NCI-H2081 (cell line): ENCODE data around the gene RIMS3.
"Not testable (repeated sequence)": the region's sequence is repeated elsewhere in the genome, so short reads cannot be mapped to it uniquely, and the experiment has no call there.

Experiments
- DNase-seq, 2 experiments: peaks; one replicate each; lab custom pipeline; 2025; lab: John Stamatoyannopoulos, UW

Gene RIMS3

GRCh38 chr1:40593449-40594186 is 71.9 kb downstream of the RIMS3 start:
- no peak for DNase-seq

GRCh38 chr1:40592107-40592803 is 73.2 kb downstream of the RIMS3 start:
- DNase-seq = peak; percentile 47 to 70

- no peak for DNase-seq
These were observed 76.9 kb downstream of the RIMS3 start for GRCh38 chr1:40588586-40588985.

GRCh38 chr1:40583980-40584379 is 81.5 kb downstream of the RIMS3 start:
- DNase-seq = no peak

GRCh38 chr1:40582116-40582515 is 83.4 kb downstream of the RIMS3 start:
- no peak for DNase-seq

- DNase-seq = no peak
These were observed 90.1 kb downstream of the RIMS3 start for GRCh38 chr1:40575336-40575735.

- not testable (repeated sequence) for DNase-seq
These were observed 90.7 kb downstream of the RIMS3 start for GRCh38 chr1:40574805-40575204.
